Measurements from ENCODE around the gene ALKBH3.
A peak's percentile ranks its signal among the peaks of the same experiment; 100 is the strongest.

- TF ChIP-seq CTCF (optimal IDR thresholded peaks at IDR 0.05 in 1 of 3, IDR thresholded peaks at IDR 0.05 in 1 of 3, conservative IDR thresholded peaks at IDR 0.05 in 1 of 3; ENCODE audit: extremely low read depth in 1 of 3, insufficient read depth in 2 of 3, low read length in 3 of 3) = no peak
- peak; percentile 91 for TF ChIP-seq EZH2 (IDR thresholded peaks at IDR 0.05; ENCODE audit: low read length)
These were observed 62.2 kb downstream of the ALKBH3 start for GRCh38 chr11:43942662-43943371.
